ENCODE measurements around the gene NUP50.

The NUP50 gene

GRCh38 chr22:45210577-45210976, 46.9 kb downstream of the NUP50 start:
- no peak for DNase-seq (ENCODE audit: low spot score)
- TF ChIP-seq CTCF (IDR thresholded peaks at IDR 0.05; ENCODE audit: extremely low read depth, missing control alignments) = no peak

- no peak for TF ChIP-seq CTCF (IDR thresholded peaks at IDR 0.05; ENCODE audit: extremely low read depth, missing control alignments)
- no peak for DNase-seq (ENCODE audit: low spot score)
Observed at GRCh38 chr22:45210991-45211390, 47.3 kb downstream of the NUP50 start.

- DNase-seq (ENCODE audit: low spot score) = no peak
- no peak for TF ChIP-seq CTCF (IDR thresholded peaks at IDR 0.05; ENCODE audit: extremely low read depth, missing control alignments)
Observed at GRCh38 chr22:45211435-45211834, 47.7 kb downstream of the NUP50 start.

- no peak for TF ChIP-seq CTCF (IDR thresholded peaks at IDR 0.05; ENCODE audit: extremely low read depth, missing control alignments)
- DNase-seq (ENCODE audit: low spot score) = no peak
Observed at GRCh38 chr22:45211848-45212247, 48.1 kb downstream of the NUP50 start.

GRCh38 chr22:45212306-45212709, 48.6 kb downstream of the NUP50 start:
- no peak for DNase-seq (ENCODE audit: low spot score)
- TF ChIP-seq CTCF (IDR thresholded peaks at IDR 0.05; ENCODE audit: extremely low read depth, missing control alignments) = no peak

GRCh38 chr22:45212992-45213751, 49.4 kb downstream of the NUP50 start:
- no peak for DNase-seq (ENCODE audit: low spot score)
- no peak for TF ChIP-seq CTCF (IDR thresholded peaks at IDR 0.05; ENCODE audit: extremely low read depth, missing control alignments)

GRCh38 chr22:45216133-45217003, 52.6 kb downstream of the NUP50 start:
- no peak for DNase-seq (ENCODE audit: low spot score)
- no peak for TF ChIP-seq CTCF (IDR thresholded peaks at IDR 0.05; ENCODE audit: extremely low read depth, missing control alignments)
